Endothelial cell (in vitro differentiated cells): ENCODE measurements around the gene EIF4ENIF1. TPM values are rescaled to one million over a fixed set of nuclear protein-coding genes. Genes with fewer than 3 reads are reported as not detected.
A peak's percentile ranks its signal among the peaks of the same experiment; 100 is the strongest.
"Not testable (repeated sequence)": the region's sequence is repeated elsewhere in the genome, so short reads cannot be mapped to it uniquely, and the experiment has no call there.

ENCODE experiments used
- DNase-seq: peaks from one replicate; pipeline ENCODE4 v3.0.0; 2021; ENCODE audit warnings: low spot score
- H3K27ac Mint-ChIP-seq: one replicate; pipeline ENCODE4 v1.8.0; 2021; ENCODE audit warnings: mixed read lengths, inconsistent platforms; ENCODE audit not compliant: unreplicated experiment
- H3K27me3 Mint-ChIP-seq: one replicate; pipeline ENCODE4 v1.8.0; 2021; ENCODE audit warnings: mild to moderate bottlenecking, moderate library complexity, mixed read lengths, inconsistent platforms; ENCODE audit not compliant: unreplicated experiment
- H3K36me3 Mint-ChIP-seq: one replicate; pipeline ENCODE4 v1.8.0; 2021; ENCODE audit warnings: mild to moderate bottlenecking, low read depth, mixed read lengths, inconsistent platforms; ENCODE audit not compliant: unreplicated experiment
- H3K4me1 Mint-ChIP-seq: one replicate; pipeline ENCODE4 v1.8.0; 2021; ENCODE audit warnings: mild to moderate bottlenecking, mixed read lengths, inconsistent platforms; ENCODE audit not compliant: unreplicated experiment
- H3K4me3 Mint-ChIP-seq: one replicate; pipeline ENCODE4 v1.8.0; 2021; ENCODE audit warnings: mild to moderate bottlenecking, mixed read lengths, inconsistent platforms; ENCODE audit not compliant: unreplicated experiment
- H3K9me3 Mint-ChIP-seq: one replicate; pipeline ENCODE4 v1.8.0; 2021; ENCODE audit warnings: mixed read lengths, inconsistent platforms; ENCODE audit not compliant: unreplicated experiment
- CTCF ChIP-seq: fragments of 200-600 bp; sonication (generic); IDR thresholded peaks from one replicate; pipeline ENCODE4 v1.5.0; 2021; ENCODE audit warnings: antibody characterized with exemption; ENCODE audit not compliant: unreplicated experiment
- total RNA-seq: library from RNA; stranded (reverse); fragmentation: NEBNext Ultra II Directional; extraction: Animal tissue kit (Norgen Biotek cat#: 25700); gene quantifications from one replicate; pipeline ENCODE4 v1.2.1, GENCODE V29; 2021; ENCODE audit not compliant: unreplicated experiment

Gene EIF4ENIF1
- total RNA-seq, 1 donor from 2014 or later, result 35.7 TPM

GRCh38 chr22:31436132-31436531, 53.5 kb downstream of the EIF4ENIF1 start:
- no peak for TF ChIP-seq CTCF
- H3K27me3 Mint-ChIP-seq, result peaks cover 2% of the 10 kb centered on the region
- no peak for DNase-seq
- no peak overlapping the region for H3K4me3 Mint-ChIP-seq
- peaks cover 32% of the 10 kb centered on the region for H3K36me3 Mint-ChIP-seq
- peaks cover 22% of the 10 kb centered on the region for H3K4me1 Mint-ChIP-seq
- H3K9me3 Mint-ChIP-seq, result no peaks in the 10 kb centered on the region
- H3K27ac Mint-ChIP-seq, result no peak overlapping the region

GRCh38 chr22:31431950-31432349, 57.7 kb downstream of the EIF4ENIF1 start:
- H3K27ac Mint-ChIP-seq, result no peak overlapping the region
- DNase-seq, result no peak
- H3K4me3 Mint-ChIP-seq, result no peak overlapping the region
- TF ChIP-seq CTCF, result no peak
- peaks cover 10% of the 10 kb centered on the region for H3K4me1 Mint-ChIP-seq
- H3K36me3 Mint-ChIP-seq, result peaks cover 28% of the 10 kb centered on the region
- H3K27me3 Mint-ChIP-seq, result peaks cover 2% of the 10 kb centered on the region
- no peaks in the 10 kb centered on the region for H3K9me3 Mint-ChIP-seq

- no peak overlapping the region for H3K27ac Mint-ChIP-seq
- H3K36me3 Mint-ChIP-seq, result peaks cover 41% of the 10 kb centered on the region
- no peaks in the 10 kb centered on the region for H3K27me3 Mint-ChIP-seq
- no peaks in the 10 kb centered on the region for H3K4me1 Mint-ChIP-seq
- no peak for DNase-seq
- H3K9me3 Mint-ChIP-seq, result no peaks in the 10 kb centered on the region
- no peak for TF ChIP-seq CTCF
- H3K4me3 Mint-ChIP-seq, result no peak overlapping the region
Measured at GRCh38 chr22:31425331-31426050, 64.2 kb downstream of the EIF4ENIF1 start.

- H3K27me3 Mint-ChIP-seq, H3K4me1 Mint-ChIP-seq, H3K9me3 Mint-ChIP-seq, H3K27ac Mint-ChIP-seq, DNase-seq, H3K4me3 Mint-ChIP-seq: not testable (repeated sequence)
- H3K36me3 Mint-ChIP-seq, result peaks cover 27% of the 10 kb centered on the region
Measured at GRCh38 chr22:31402350-31402749, 87.3 kb downstream of the EIF4ENIF1 start.

DNA sequence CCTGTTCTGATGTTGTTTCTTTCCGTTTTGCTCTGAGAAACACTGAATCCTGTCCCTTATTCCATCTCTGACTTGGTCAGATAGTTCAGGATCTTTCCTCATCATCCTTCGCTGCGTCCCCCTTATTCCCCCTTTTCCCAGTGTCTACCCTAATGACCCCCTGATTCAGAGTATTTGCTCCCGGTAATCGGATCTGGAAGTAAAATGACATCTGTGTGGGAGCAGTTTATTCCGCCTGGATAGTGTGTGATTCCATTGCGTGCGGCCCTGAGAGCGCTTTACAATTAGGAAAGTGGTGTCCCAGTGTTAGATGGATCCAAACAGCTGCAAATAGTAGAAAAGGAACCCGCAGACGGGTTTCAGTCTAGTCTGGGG, 89.6 kb downstream of the EIF4ENIF1 start:
- TF ChIP-seq CTCF, result no peak
- no peak for DNase-seq
- H3K27ac Mint-ChIP-seq, result peak overlapping the region; percentile 90

More for the DNA sequence above, 89.6 kb downstream of the EIF4ENIF1 start:
- H3K36me3 Mint-ChIP-seq, result peaks cover 17% of the 10 kb centered on the region
- peak overlapping the region; percentile 98 for H3K4me3 Mint-ChIP-seq
- H3K9me3 Mint-ChIP-seq, result no peaks in the 10 kb centered on the region
- peaks cover 8% of the 10 kb centered on the region for H3K4me1 Mint-ChIP-seq
- H3K27me3 Mint-ChIP-seq, result no peaks in the 10 kb centered on the region
